ENCODE results near the gene ITCH.
A peak's percentile ranks its signal among the peaks of the same experiment; 100 is the strongest.
"Not testable (repeated sequence)": the region's sequence is repeated elsewhere in the genome, so short reads cannot be mapped to it uniquely, and the experiment has no call there.

Gene ITCH

GRCh38 chr20:34344238-34344637, 18.8 kb upstream of the ITCH start:
- DNase-seq, result no peak

GRCh38 chr20:34345402-34345736, 17.7 kb upstream of the ITCH start:
- DNase-seq, result no peak

GRCh38 chr20:34345839-34346532, 17.1 kb upstream of the ITCH start:
- not testable (repeated sequence) for DNase-seq

- DNase-seq, result not testable (repeated sequence)
Measured at GRCh38 chr20:34346533-34346865, 16.6 kb upstream of the ITCH start.

GRCh38 chr20:34347571-34347970, 15.5 kb upstream of the ITCH start:
- no peak for DNase-seq

- DNase-seq, result no peak
Measured at GRCh38 chr20:34350095-34350494, 13.0 kb upstream of the ITCH start.

- not testable (repeated sequence) for DNase-seq
Measured at GRCh38 chr20:34353467-34353866, 9.6 kb upstream of the ITCH start.

GRCh38 chr20:34355427-34355826, 7.6 kb upstream of the ITCH start:
- DNase-seq, result no peak

- DNase-seq, result not testable (repeated sequence)
Measured at GRCh38 chr20:34359729-34360128, 3.3 kb upstream of the ITCH start.

GRCh38 chr20:34362502-34363061, 491 bp upstream of the ITCH start:
- no peak for DNase-seq

- DNase-seq, result peak in 1 of 2 experiments; percentile 50
Measured at GRCh38 chr20:34363465-34364222, 571 bp downstream of the ITCH start.

GRCh38 chr20:34364223-34364506, 1.1 kb downstream of the ITCH start:
- DNase-seq, result no peak

- DNase-seq, result peak; percentile 27 to 28
Measured at GRCh38 chr20:34365765-34366213, 2.7 kb downstream of the ITCH start.

- no peak for DNase-seq
Measured at GRCh38 chr20:34367155-34367554, 4.1 kb downstream of the ITCH start.

GRCh38 chr20:34367911-34368310, 4.8 kb downstream of the ITCH start:
- not testable (repeated sequence) for DNase-seq

- DNase-seq, result no peak
Measured at GRCh38 chr20:34368547-34368946, 5.5 kb downstream of the ITCH start.

- DNase-seq, result peak in 1 of 2 experiments; percentile 22
Measured at GRCh38 chr20:34369265-34369664, 6.2 kb downstream of the ITCH start.

GRCh38 chr20:34370062-34370461, 7.0 kb downstream of the ITCH start:
- no peak for DNase-seq

GRCh38 chr20:34373445-34373844, 10.4 kb downstream of the ITCH start:
- no peak for DNase-seq

- DNase-seq, result no peak
Measured at GRCh38 chr20:34374209-34374760, 11.2 kb downstream of the ITCH start.

- DNase-seq, result peak in 1 of 2 experiments; percentile 7
Measured at GRCh38 chr20:34375977-34376430, 12.9 kb downstream of the ITCH start.

- DNase-seq, result peak; percentile 34 to 42
Measured at GRCh38 chr20:34377072-34377847, 14.2 kb downstream of the ITCH start.

GRCh38 chr20:34382174-34382573, 19.1 kb downstream of the ITCH start:
- DNase-seq, result no peak
